Colonic mucosa (tissue), 4 donors: ENCODE data around the gene DLG2. TPM values are rescaled to one million over a fixed set of nuclear protein-coding genes. Genes with fewer than 3 reads are reported as not detected.

Experiments
- DNase-seq: peaks from one replicate; pipeline ENCODE4 v3.0.0-alpha.2; 2020
- H3K27ac ChIP-seq: fragments of 200-600 bp; one replicate; pipeline ENCODE4 v1.8.0; 2021
- H3K27me3 ChIP-seq: fragments of 200-600 bp; one replicate; pipeline ENCODE4 v1.8.0; 2021
- H3K36me3 ChIP-seq: fragments of 200-600 bp; one replicate; pipeline ENCODE4 v1.8.0; 2021
- H3K4me1 ChIP-seq: fragments of 200-600 bp; one replicate; pipeline ENCODE4 v1.8.0; 2021; ENCODE audit warnings: mild to moderate bottlenecking
- H3K4me3 ChIP-seq: fragments of 200-600 bp; one replicate; pipeline ENCODE4 v1.8.0; 2021
- H3K9ac ChIP-seq, 2 donors: one replicate each; pipeline ENCODE4 v1.7.0; 2013; ENCODE audit warnings: control low read depth in 2 of 2, low read depth in 2 of 2, low read length in 2 of 2
- H3K9me3 ChIP-seq: fragments of 200-600 bp; one replicate; pipeline ENCODE4 v1.8.0; 2021
- intact Hi-C: fragments of 100-400 bp; cut with DNase I; formaldehyde crosslinking; loops from one replicate; pipeline ENCODE4 v1.14.1; 2022
- total RNA-seq, 2 donors: library from RNA; stranded (reverse); fragmentation: NEBNext Ultra II Directional in 1 of 2; extraction: Animal tissue kit (Norgen Biotek cat#: 25700) in 1 of 2; gene quantifications; one replicate each; pipeline ENCODE4 v1.2.1, GENCODE V29; 2021
- TF ChIP-seq, protein P1 (sequence below): fragments of 200-600 bp; IDR thresholded peaks from one replicate; pipeline ENCODE4 v1.8.0; 2022; ENCODE audit warnings: antibody characterized with exemption, mild to moderate bottlenecking
- donor health status: healthy.
- donor health status: DM: no; HTN: no; CAD: no.
- donor health status: DM: no; HTN: no; CAD: no.

Gene DLG2
- total RNA-seq, 2 donors from 2014 or later: 1.4 to 3.3 TPM

DNA sequence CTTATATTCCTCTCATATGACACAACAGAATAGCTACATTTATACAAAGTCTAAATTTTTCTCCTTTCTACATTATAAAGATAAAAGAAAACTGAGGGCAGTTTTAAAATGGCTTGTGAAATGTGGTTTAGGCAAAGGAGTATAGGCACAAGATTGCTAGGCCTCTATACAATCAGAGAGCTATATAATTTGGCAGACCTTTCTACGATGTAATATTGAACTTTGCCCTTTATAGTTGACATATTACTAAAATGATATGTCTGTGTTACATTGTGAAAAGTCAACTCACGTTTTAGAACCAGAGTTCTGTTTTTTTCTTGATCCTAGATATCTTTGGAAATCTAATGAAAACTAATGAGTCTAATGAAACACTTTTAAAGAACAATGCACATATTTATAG, 430.2 kb downstream of the DLG2 start:
- H3K27me3 ChIP-seq: no peaks in the 10 kb centered on the region
- peak overlapping the region; percentile 13 for H3K27ac ChIP-seq
- H3K36me3 ChIP-seq: no peaks in the 10 kb centered on the region
- H3K4me3 ChIP-seq: no peak overlapping the region
- intact Hi-C loops: no loop called here
- H3K4me1 ChIP-seq: no peaks in the 10 kb centered on the region
- no peak for DNase-seq
- no peaks in the 10 kb centered on the region for H3K9me3 ChIP-seq
- TF ChIP-seq, protein P1, sequence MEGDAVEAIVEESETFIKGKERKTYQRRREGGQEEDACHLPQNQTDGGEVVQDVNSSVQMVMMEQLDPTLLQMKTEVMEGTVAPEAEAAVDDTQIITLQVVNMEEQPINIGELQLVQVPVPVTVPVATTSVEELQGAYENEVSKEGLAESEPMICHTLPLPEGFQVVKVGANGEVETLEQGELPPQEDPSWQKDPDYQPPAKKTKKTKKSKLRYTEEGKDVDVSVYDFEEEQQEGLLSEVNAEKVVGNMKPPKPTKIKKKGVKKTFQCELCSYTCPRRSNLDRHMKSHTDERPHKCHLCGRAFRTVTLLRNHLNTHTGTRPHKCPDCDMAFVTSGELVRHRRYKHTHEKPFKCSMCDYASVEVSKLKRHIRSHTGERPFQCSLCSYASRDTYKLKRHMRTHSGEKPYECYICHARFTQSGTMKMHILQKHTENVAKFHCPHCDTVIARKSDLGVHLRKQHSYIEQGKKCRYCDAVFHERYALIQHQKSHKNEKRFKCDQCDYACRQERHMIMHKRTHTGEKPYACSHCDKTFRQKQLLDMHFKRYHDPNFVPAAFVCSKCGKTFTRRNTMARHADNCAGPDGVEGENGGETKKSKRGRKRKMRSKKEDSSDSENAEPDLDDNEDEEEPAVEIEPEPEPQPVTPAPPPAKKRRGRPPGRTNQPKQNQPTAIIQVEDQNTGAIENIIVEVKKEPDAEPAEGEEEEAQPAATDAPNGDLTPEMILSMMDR: no peak
- no peak overlapping the region for H3K9ac ChIP-seq

DNA sequence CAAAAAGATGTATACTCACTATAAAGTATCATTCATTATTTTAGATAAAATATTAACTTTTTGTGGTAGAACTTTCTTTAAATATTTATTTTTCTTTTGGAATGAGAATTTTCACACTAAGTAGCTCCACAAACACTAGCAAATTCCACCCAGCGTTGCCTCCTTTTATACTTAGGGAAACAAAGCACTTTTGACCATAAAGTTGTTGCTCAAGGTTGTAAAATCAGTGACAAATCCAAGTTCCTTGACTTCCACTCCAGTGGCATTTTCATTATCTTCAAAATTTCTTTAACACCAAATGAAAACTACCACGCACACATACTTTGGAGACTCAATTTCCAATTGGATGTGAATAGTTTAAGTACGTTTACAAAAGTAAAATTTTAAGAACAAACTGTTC, 431.2 kb downstream of the DLG2 start:
- no peak for DNase-seq

DNA sequence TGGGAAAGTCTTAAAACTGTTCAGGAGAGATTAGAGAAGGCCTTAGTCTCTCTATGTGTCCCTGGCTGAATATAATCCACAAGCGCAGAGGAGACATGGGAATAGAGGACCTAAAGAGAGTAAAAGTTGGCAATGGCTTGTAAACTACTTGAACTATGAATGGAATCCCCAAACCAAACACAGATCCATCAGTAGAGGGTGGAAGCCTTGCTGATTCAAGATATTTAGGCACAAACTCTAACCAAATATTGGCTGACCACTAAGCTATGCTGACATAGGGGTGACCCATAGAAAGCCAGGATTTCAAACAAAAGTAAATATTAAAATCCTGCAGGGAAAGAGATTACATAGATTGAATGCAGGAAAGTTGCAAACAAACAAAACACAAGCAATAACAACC, 439.2 kb downstream of the DLG2 start:
- TF ChIP-seq, protein P1: no peak
- Histone ChIP-seq H3K9ac (no peak overlapping the region), H3K9me3 (no peaks in the 10 kb centered on the region), H3K27me3 (no peaks in the 10 kb centered on the region), H3K36me3 (no peaks in the 10 kb centered on the region), H3K27ac (no peak overlapping the region), H3K4me3 (no peak overlapping the region), H3K4me1 (no peaks in the 10 kb centered on the region)
- intact Hi-C loops: no loop called here
- no peak for DNase-seq

More for the DNA sequence above, 431.2 kb downstream of the DLG2 start:
- no peaks in the 10 kb centered on the region for H3K36me3 ChIP-seq
- no peaks in the 10 kb centered on the region for H3K27me3 ChIP-seq
- no peaks in the 10 kb centered on the region for H3K4me1 ChIP-seq
- TF ChIP-seq, protein P1: no peak
- no peak overlapping the region for H3K4me3 ChIP-seq
- peak overlapping the region; percentile 13 for H3K27ac ChIP-seq
- H3K9me3 ChIP-seq: no peaks in the 10 kb centered on the region
- intact Hi-C loops: no loop called here
- H3K9ac ChIP-seq: no peak overlapping the region

DNA sequence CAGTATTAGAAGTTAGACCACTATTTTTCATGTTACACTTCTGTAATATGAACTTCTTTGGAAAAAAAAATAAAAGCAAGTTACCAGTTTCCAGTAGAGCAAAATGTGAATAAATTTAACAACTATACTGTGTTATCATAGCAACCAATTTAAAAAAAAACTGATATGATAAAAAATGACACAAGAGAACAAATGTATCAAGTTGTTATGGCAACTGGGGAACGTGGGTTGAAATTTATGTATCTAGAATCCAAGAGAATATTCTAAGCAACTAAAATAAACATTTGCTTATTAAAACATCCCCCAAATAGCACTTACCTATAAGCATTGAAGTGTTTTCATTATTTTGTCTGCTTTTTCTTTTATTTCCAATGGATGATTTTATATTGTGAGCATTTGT, 442.4 kb downstream of the DLG2 start:
- Histone ChIP-seq H3K4me3 (no peak overlapping the region), H3K9ac (no peak overlapping the region), H3K27ac (no peak overlapping the region), H3K36me3 (no peaks in the 10 kb centered on the region), H3K9me3 (no peaks in the 10 kb centered on the region), H3K27me3 (no peaks in the 10 kb centered on the region), H3K4me1 (no peaks in the 10 kb centered on the region)
- no peak for DNase-seq
- intact Hi-C loops: no loop called here
- TF ChIP-seq, protein P1: no peak

DNA sequence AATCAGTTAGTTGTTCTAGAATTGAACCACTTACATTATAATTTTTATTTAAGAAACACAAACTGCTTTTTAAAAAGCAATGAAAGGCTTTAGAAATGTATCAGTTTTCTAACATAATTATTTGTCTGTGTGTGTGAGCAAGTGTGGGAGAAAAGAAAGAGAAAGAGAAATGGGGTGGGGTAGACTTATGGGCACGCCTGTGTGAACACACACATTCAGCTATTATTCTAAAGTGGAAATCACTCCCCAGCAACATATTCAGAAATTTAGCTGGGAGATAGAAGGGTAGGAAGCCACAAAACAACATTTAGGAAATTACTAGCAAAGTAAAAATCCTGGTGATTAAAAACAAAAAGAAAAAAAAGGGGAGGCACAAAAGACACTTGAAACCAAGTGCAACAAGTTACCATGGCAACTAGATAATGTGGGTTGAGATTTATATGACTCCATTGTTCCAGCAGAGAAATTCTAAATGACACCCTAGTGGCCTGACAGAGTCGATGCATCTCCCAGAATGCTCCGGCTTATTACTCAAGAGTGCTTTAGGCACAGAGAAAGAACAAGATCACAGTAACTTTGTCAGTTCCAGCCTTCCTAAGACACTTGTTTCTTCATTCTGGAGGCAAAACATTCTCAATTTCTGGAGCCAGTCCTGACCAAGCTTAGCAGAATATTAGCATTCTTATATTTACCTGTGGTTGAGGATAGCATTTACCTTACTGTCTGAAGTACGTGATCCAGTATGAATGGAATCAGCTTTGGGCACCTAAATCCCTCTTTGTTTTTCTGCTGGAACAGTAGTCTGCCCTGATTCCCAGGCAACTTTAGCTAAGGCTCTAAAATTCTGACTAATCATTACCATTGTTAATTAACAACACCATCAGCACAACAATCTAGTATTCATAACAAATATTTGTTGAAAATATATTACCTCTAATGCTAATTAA, 444.4 kb downstream of the DLG2 start:
- Histone ChIP-seq H3K27me3 (no peaks in the 10 kb centered on the region), H3K4me3 (no peak overlapping the region), H3K36me3 (no peaks in the 10 kb centered on the region), H3K9me3 (no peaks in the 10 kb centered on the region), H3K4me1 (no peaks in the 10 kb centered on the region), H3K9ac (no peak overlapping the region), H3K27ac (no peak overlapping the region)
- DNase-seq: no peak
- TF ChIP-seq, protein P1: no peak
- intact Hi-C loops: no loop called here
